B cell (primary cell): ENCODE data around the gene C20orf204. TPM values are rescaled to one million over a fixed set of nuclear protein-coding genes. Genes with fewer than 3 reads are reported as not detected.
A peak's percentile ranks its signal among the peaks of the same experiment; 100 is the strongest.

Source experiments
- ATAC-seq: fragments of 200-7000 bp; cut with Tn5 transposase; one replicate; pipeline ENCODE4 v1.10.0; 2021; ENCODE audit warnings: low read depth, mild to moderate bottlenecking, moderate number of reproducible peaks, moderate library complexity
- CTCF ChIA-PET: fragments of 350-600 bp; sonication (Branson Sonifier 250); formaldehyde crosslinking; loops from one replicate; lab custom pipeline; 2021; ENCODE audit warnings: antibody characterized with exemption, inconsistent platforms; lab: Charles Lee
- POLR2A ChIA-PET: fragments of 350-600 bp; sonication (Branson Sonifier 250); formaldehyde crosslinking; loops from one replicate; lab custom pipeline; 2021; ENCODE audit warnings: antibody characterized with exemption; lab: Charles Lee
- DNase-seq: peaks from one replicate; pipeline ENCODE4 v3.0.0; 2013
- H2AFZ ChIP-seq: 2 replicates; pipeline ENCODE4 v1.6.1; 2012; ENCODE audit warnings: mild to moderate bottlenecking, low read depth, low read length; ENCODE audit not compliant: insufficient read depth, poor library complexity, severe bottlenecking
- H3K27ac ChIP-seq, 2 donors: 1 replicate in 1 of 2; 2 replicates in 1 of 2; pipeline ENCODE4 v1.5.1; 2012 to 2013; ENCODE audit warnings: low read length in 2 of 2, mild to moderate bottlenecking in 2 of 2, moderate library complexity in 1 of 2
- H3K27me3 ChIP-seq, 4 experiments: fragments of 200-600 bp in 1 of 4; sonication (generic) in 1 of 4; replicated peaks in 1 of 4; 1 replicate in 2 of 4; 2 replicates in 2 of 4; pipeline versions ENCODE4 v1.6.1 to v1.7.0; 2013 to 2016; ENCODE audit warnings: low read length in 3 of 4, mild to moderate bottlenecking in 2 of 4, mixed read lengths in 1 of 4, moderate library complexity in 1 of 4; ENCODE audit not compliant: insufficient read depth in 4 of 4, control insufficient read depth in 3 of 4; ENCODE audit errors: control extremely low read depth in 1 of 4
- H3K36me3 ChIP-seq, 2 experiments: replicated peaks in 1 of 2; 1 replicate in 1 of 2; 2 replicates in 1 of 2; pipeline versions ENCODE4 v1.6.1 to v1.7.1; 2013; ENCODE audit warnings: low read length in 1 of 2; ENCODE audit not compliant: insufficient read depth in 2 of 2, control insufficient read depth in 1 of 2; ENCODE audit errors: control extremely low read depth in 1 of 2, extremely low read depth in 1 of 2
- H3K4me1 ChIP-seq, 2 donors: fragments of 200-600 bp in 1 of 2; sonication (generic) in 1 of 2; 1 replicate in 1 of 2; 2 replicates in 1 of 2; pipeline versions ENCODE4 v1.5.1 to v1.6.1; 2013 to 2017; ENCODE audit warnings: low read length in 2 of 2; ENCODE audit not compliant: control insufficient read depth in 2 of 2, insufficient read depth in 2 of 2
- H3K4me2 ChIP-seq: replicated peaks from 2 replicates; pipeline ENCODE3; 2012; ENCODE audit warnings: mild to moderate bottlenecking, low read depth, low read length; ENCODE audit not compliant: poor library complexity, severe bottlenecking
- H3K4me3 ChIP-seq, 5 experiments: fragments of 200-600 bp in 1 of 5; sonication (generic) in 1 of 5; 1 replicate in 3 of 5; 2 replicates in 2 of 5; pipeline versions ENCODE4 v1.5.1 to v1.7.0; 2011 to 2016; ENCODE audit warnings: low read length in 4 of 5, mild to moderate bottlenecking in 4 of 5, low read depth in 2 of 5, control low read depth in 1 of 5, moderate library complexity in 1 of 5; ENCODE audit not compliant: insufficient read depth in 1 of 5; ENCODE audit errors: control extremely low read depth in 1 of 5, extremely low read depth in 1 of 5
- H3K79me2 ChIP-seq: fragments of 200-600 bp; sonication (generic); one replicate; pipeline ENCODE4 v1.6.0; 2016; ENCODE audit warnings: low read length; ENCODE audit not compliant: control insufficient read depth, insufficient read depth
- H3K9ac ChIP-seq: fragments of 200-600 bp; sonication (generic); 2 replicates; pipeline ENCODE4 v1.6.1; 2017; ENCODE audit warnings: mild to moderate bottlenecking, low read length, moderate library complexity
- H3K9me3 ChIP-seq, 3 donors: one replicate each; pipeline versions ENCODE4 v1.6.1 to v1.7.1; 2013; ENCODE audit warnings: low read length in 2 of 3; ENCODE audit not compliant: control insufficient read depth in 2 of 3, insufficient read depth in 1 of 3; ENCODE audit errors: control extremely low read depth in 1 of 3
- H4K20me1 ChIP-seq: 2 replicates; pipeline ENCODE4 v1.6.0; 2012; ENCODE audit warnings: mild to moderate bottlenecking, low read length; ENCODE audit not compliant: insufficient read depth, control insufficient read depth, poor library complexity, severe bottlenecking
- H3K27ac Mint-ChIP-seq: one replicate; pipeline ENCODE4 v1.8.0; 2021; ENCODE audit warnings: mixed read lengths
- H3K27me3 Mint-ChIP-seq: one replicate; pipeline ENCODE4 v1.8.0; 2021; ENCODE audit warnings: mixed read lengths
- H3K4me1 Mint-ChIP-seq: one replicate; pipeline ENCODE4 v1.8.0; 2021; ENCODE audit warnings: mixed read lengths
- H3K4me3 Mint-ChIP-seq: one replicate; pipeline ENCODE4 v1.8.0; 2021; ENCODE audit warnings: mixed read lengths
- H3K9me3 Mint-ChIP-seq: one replicate; pipeline ENCODE4 v1.8.0; 2022; ENCODE audit warnings: mixed read lengths; ENCODE audit not compliant: insufficient read depth
- CTCF ChIP-seq: fragments of 200-600 bp; IDR thresholded peaks from one replicate; pipeline ENCODE4 v1.8.0; 2022; ENCODE audit warnings: antibody characterized with exemption, mild to moderate bottlenecking
- EZH2 ChIP-seq: IDR thresholded peaks from 2 replicates; pipeline ENCODE4 v1.6.1; 2012; ENCODE audit warnings: borderline replicate concordance, low read depth, mild to moderate bottlenecking, moderate library complexity, low read length; ENCODE audit not compliant: insufficient read depth, poor library complexity, severe bottlenecking
- WGBS: methylation state at CpG from one replicate; pipeline ENCODE4 v1.1.5; 2013; ENCODE audit warnings: missing lambda C conversion rate; ENCODE audit not compliant: insufficient coverage; 5-methylcytosine and 5-hydroxymethylcytosine counted together
- intact Hi-C: fragments of 100-400 bp; cut with micrococcal nuclease; formaldehyde crosslinking; loops from one replicate; pipeline ENCODE4 v1.10.0; 2022
- polyA plus RNA-seq: library from polyadenylated mRNA; depleted of rRNA; stranded (reverse); fragments of >200 nt; gene quantifications from 2 replicates; pipeline ENCODE4 v1.2.3, GENCODE V29; 2012
- total RNA-seq, 2 donors: library from RNA; stranded (reverse); fragments of 120-200 nt in 1 of 2; gene quantifications; 1 replicate in 1 of 2; 2 replicates in 1 of 2; pipeline versions ENCODE4 v1.2.3 to v1.2.4, GENCODE V29; 2013 to 2022

The C20orf204 gene
- total and polyA plus RNA-seq, 2 donors (not counting 1 experiment from before 2014, with no cell fraction given): 0.24 to 2.5 TPM

GRCh38 chr20:64033981-64034493 lies 1.9 kb upstream of the C20orf204 start:
- peaks cover 0 to 34% of the 10 kb centered on the region in 2 experiments for H3K36me3 ChIP-seq
- no peak overlapping the region for H3K4me3 Mint-ChIP-seq
- H4K20me1 ChIP-seq: peaks cover 6% of the 10 kb centered on the region
- intact Hi-C loops: no loop called here
- no peak overlapping the region for H3K9ac ChIP-seq
- H3K79me2 ChIP-seq: no peaks in the 10 kb centered on the region
- H3K27me3 ChIP-seq: peaks cover 0 to 13% (median 5%) of the 10 kb centered on the region in 4 experiments
- H3K4me3 ChIP-seq: no peak overlapping the region
- ChIA-PET CTCF (interaction anchor here (0.6 to 0.9 kb wide), 3 partner anchors 54 to 311 kb away, joined by 3 to 4 read pairs (median 3); no protein-coding TSS in a partner anchor), POLR2A (no interaction called here)
- 94% methylated on average over 9 of the region's 11 CpGs for WGBS
- no peak for TF ChIP-seq EZH2
- H3K4me1 Mint-ChIP-seq: peaks cover 7% of the 10 kb centered on the region
- H3K27me3 Mint-ChIP-seq: no peaks in the 10 kb centered on the region
- ATAC-seq (no peak), DNase-seq (no peak)
- H3K27ac ChIP-seq: no peak overlapping the region
- H3K4me1 ChIP-seq: peaks cover 12 to 13% of the 10 kb centered on the region in 2 donors
- H3K9me3 Mint-ChIP-seq: no peaks in the 10 kb centered on the region
- no peaks in the 10 kb centered on the region for H3K9me3 ChIP-seq
- H3K27ac Mint-ChIP-seq: peak overlapping the region; percentile 10
- H3K4me2 ChIP-seq: no peak overlapping the region
- no peak overlapping the region for H2AFZ ChIP-seq

DNA sequence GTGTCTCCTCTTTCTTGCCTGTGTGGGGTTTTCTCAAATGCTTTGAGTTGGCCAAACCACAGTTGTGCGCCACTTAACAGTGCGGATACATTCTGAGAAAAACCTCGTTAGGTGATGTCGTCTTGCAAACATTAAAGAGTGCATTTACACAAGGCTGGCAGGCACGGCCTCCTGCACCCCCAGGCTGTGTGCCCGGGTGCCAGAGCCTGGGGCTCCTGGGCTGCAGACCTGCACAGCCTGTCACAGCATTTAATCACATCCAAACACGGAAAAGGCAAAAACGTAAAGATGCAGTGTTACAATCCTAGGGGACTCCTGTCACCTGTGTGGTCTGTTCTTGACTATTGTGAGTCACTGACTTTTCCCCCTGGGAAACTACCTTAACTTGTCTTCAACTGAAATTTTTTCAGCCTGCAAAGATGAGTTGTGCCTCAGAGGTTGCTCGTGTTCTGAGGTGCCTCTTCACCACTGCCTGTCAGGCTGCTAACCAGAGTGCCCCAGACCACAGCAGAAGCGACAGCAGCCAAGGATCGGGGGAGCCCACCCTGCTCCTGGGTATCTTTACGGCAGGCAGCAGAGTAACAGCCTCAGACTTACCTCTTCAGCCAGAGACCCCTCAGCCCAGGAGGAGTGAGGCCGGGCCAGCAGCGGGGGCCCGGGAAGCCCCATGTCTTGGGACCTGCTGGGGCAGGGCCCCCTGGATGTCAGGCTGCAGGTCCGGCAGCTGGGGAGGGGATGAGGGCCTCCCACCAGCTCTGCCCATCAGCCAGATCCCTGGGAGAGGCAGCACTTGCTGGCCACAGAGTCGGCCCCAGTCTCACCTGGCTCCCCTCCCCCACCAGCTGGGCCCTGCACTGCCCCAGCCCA lies 683 bp upstream of the C20orf204 start:
- no peak overlapping the region for H3K27ac ChIP-seq
- H3K4me1 ChIP-seq: peaks cover 19 to 20% of the 10 kb centered on the region in 2 donors
- H3K36me3 ChIP-seq: peaks cover 0 to 22% of the 10 kb centered on the region in 2 experiments
- DNase-seq (no peak), ATAC-seq (no peak)
- no peaks in the 10 kb centered on the region for H3K79me2 ChIP-seq
- no peak overlapping the region for H3K9ac ChIP-seq
- WGBS: 84% methylated on average over 13 of the region's 17 CpGs
- H3K4me3 ChIP-seq: no peak overlapping the region
- H3K4me2 ChIP-seq: no peak overlapping the region
- TF ChIP-seq CTCF (no peak), EZH2 (no peak)
- CTCF ChIA-PET: interaction anchor here (0.7 kb wide), 1 partner anchor 312 kb away, joined by 3 read pairs; no protein-coding TSS in a partner anchor
- no peak overlapping the region for H2AFZ ChIP-seq
- Mint-ChIP-seq H3K27ac (no peak overlapping the region), H3K4me1 (peaks cover 15% of the 10 kb centered on the region), H3K9me3 (no peaks in the 10 kb centered on the region), H3K27me3 (peaks cover 4% of the 10 kb centered on the region), H3K4me3 (no peak overlapping the region)
- intact Hi-C loops: loop anchor here (5.0 kb wide), 1 partner anchor 67 kb away; no protein-coding TSS in a partner anchor
- H4K20me1 ChIP-seq: peaks cover 6% of the 10 kb centered on the region
- H3K27me3 ChIP-seq: peaks cover 0 to 13% (median 5%) of the 10 kb centered on the region in 4 experiments
- POLR2A ChIA-PET: no interaction called here
- H3K9me3 ChIP-seq: no peaks in the 10 kb centered on the region
